CD4-positive, alpha-beta T cell (primary cell): ENCODE measurements around the gene ARHGEF17. TPM values are rescaled to one million over a fixed set of nuclear protein-coding genes. Genes with fewer than 3 reads are reported as not detected.

ENCODE experiments used
- ATAC-seq: fragments of 200-7000 bp; cut with Tn5 transposase; one replicate; pipeline ENCODE4 v1.10.0; 2022; ENCODE audit warnings: mild to moderate bottlenecking; ENCODE audit not compliant: poor library complexity
- CTCF ChIA-PET: fragments of 350-600 bp; sonication (Branson Sonifier 250); formaldehyde crosslinking; loops from one replicate; lab custom pipeline; 2021; ENCODE audit warnings: antibody characterized with exemption, inconsistent platforms; lab: Charles Lee
- POLR2A ChIA-PET: fragments of 350-600 bp; sonication (Branson Sonifier 250); formaldehyde crosslinking; loops from one replicate; lab custom pipeline; 2021; ENCODE audit warnings: antibody characterized with exemption, inconsistent platforms; lab: Charles Lee
- DNase-seq, 14 experiments: peaks; one replicate each; pipeline ENCODE4 v3.0.0-alpha.2; 2013 to 2020; ENCODE audit warnings: mixed read lengths in 2 of 14
- H3K27ac ChIP-seq, 2 donors: one replicate each; pipeline versions ENCODE4 v1.5.1 to v1.7.0; 2013; ENCODE audit warnings: low read length in 2 of 2, low read depth in 1 of 2, mild to moderate bottlenecking in 1 of 2
- H3K27me3 ChIP-seq, 2 experiments: 1 replicate in 1 of 2; 2 replicates in 1 of 2; pipeline versions ENCODE4 v1.6.1 to v1.7.0; 2013; ENCODE audit warnings: low read length in 2 of 2, control low read depth in 1 of 2, mild to moderate bottlenecking in 1 of 2, moderate library complexity in 1 of 2; ENCODE audit not compliant: insufficient read depth in 2 of 2, control insufficient read depth in 1 of 2
- H3K36me3 ChIP-seq: one replicate; pipeline ENCODE4 v1.6.1; 2013; ENCODE audit warnings: low read length, control low read depth; ENCODE audit not compliant: insufficient read depth
- H3K4me1 ChIP-seq: one replicate; pipeline ENCODE4 v1.6.1; 2013; ENCODE audit warnings: low read length, control low read depth; ENCODE audit not compliant: insufficient read depth
- H3K4me3 ChIP-seq: one replicate; pipeline ENCODE4 v1.5.1; 2013; ENCODE audit warnings: mild to moderate bottlenecking, low read length, moderate library complexity
- H3K9me3 ChIP-seq, 2 experiments: 1 replicate in 1 of 2; 2 replicates in 1 of 2; pipeline versions ENCODE4 v1.6.1 to v1.7.0; 2013; ENCODE audit warnings: low read length in 2 of 2, mild to moderate bottlenecking in 2 of 2, control low read depth in 1 of 2, moderate library complexity in 1 of 2; ENCODE audit not compliant: control insufficient read depth in 1 of 2, insufficient read depth in 1 of 2
- H3K27ac Mint-ChIP-seq: one replicate; pipeline ENCODE4 v1.8.0; 2020; ENCODE audit warnings: mixed read lengths
- H3K27me3 Mint-ChIP-seq: one replicate; pipeline ENCODE4 v1.8.0; 2021; ENCODE audit warnings: mixed read lengths
- H3K36me3 Mint-ChIP-seq: one replicate; pipeline ENCODE4 v1.8.0; 2021; ENCODE audit warnings: low read depth, mixed read lengths
- H3K4me1 Mint-ChIP-seq: one replicate; pipeline ENCODE4 v1.8.0; 2021; ENCODE audit warnings: low read depth, mixed read lengths
- H3K4me3 Mint-ChIP-seq: one replicate; pipeline ENCODE4 v1.8.0; 2020; ENCODE audit warnings: mild to moderate bottlenecking, mixed read lengths
- H3K9me3 Mint-ChIP-seq: one replicate; pipeline ENCODE4 v1.8.0; 2020; ENCODE audit warnings: mixed read lengths
- CTCF ChIP-seq: fragments of 200-600 bp; IDR thresholded peaks from one replicate; pipeline ENCODE4 v1.8.0; 2022; ENCODE audit warnings: antibody characterized with exemption, mild to moderate bottlenecking
- intact Hi-C, 2 experiments: fragments of 100-400 bp; cut with DNase I in 1 of 2; cut with micrococcal nuclease in 1 of 2; formaldehyde crosslinking; loops; one replicate each; pipeline versions ENCODE4 v1.15.1 to v1.9.0; 2023 to 2025; cut with DNase I, micrococcal nuclease
- total RNA-seq, 174 experiments: library from RNA in 2 of 174; stranded (reverse) in 2 of 174; gene quantifications; one replicate each; pipeline ENCODE4 v1.2.3 and lab custom pipeline; 2021 to 2026

The ARHGEF17 gene
- total RNA-seq, 2 experiments from 2014 or later: not detected

GRCh38 chr11:73314117-73314961 is 6.3 kb downstream of the ARHGEF17 start:
- no peaks in the 10 kb centered on the region for H3K36me3 Mint-ChIP-seq
- no peak for TF ChIP-seq CTCF
- H3K27me3 Mint-ChIP-seq: peaks cover 7% of the 10 kb centered on the region
- H3K4me3 ChIP-seq: no peak overlapping the region
- no peak overlapping the region for H3K27ac Mint-ChIP-seq
- DNase-seq: no peak
- POLR2A ChIA-PET: interaction anchor here (0.6 kb wide), 1 partner anchor 1250 kb away, joined by 3 read pairs; no protein-coding TSS in a partner anchor
- ATAC-seq: no peak
- H3K4me1 Mint-ChIP-seq: no peaks in the 10 kb centered on the region
- intact Hi-C loops: no loop called here
- peaks cover 2 to 4% of the 10 kb centered on the region in 2 experiments for H3K27me3 ChIP-seq
- H3K4me1 ChIP-seq: peaks cover 3% of the 10 kb centered on the region
- H3K36me3 ChIP-seq: no peaks in the 10 kb centered on the region
- no peaks in the 10 kb centered on the region for H3K9me3 ChIP-seq
- H3K4me3 Mint-ChIP-seq: no peak overlapping the region
- CTCF ChIA-PET: interaction anchor here (0.9 to 1.2 kb wide), 2 partner anchors 21 to 37 kb away, joined by 3 to 4 read pairs; no protein-coding TSS in a partner anchor
- no peak overlapping the region for H3K27ac ChIP-seq
- H3K9me3 Mint-ChIP-seq: no peaks in the 10 kb centered on the region

- Mint-ChIP-seq H3K9me3 (no peaks in the 10 kb centered on the region), H3K4me1 (no peaks in the 10 kb centered on the region), H3K27ac (no peak overlapping the region), H3K4me3 (no peak overlapping the region), H3K36me3 (no peaks in the 10 kb centered on the region), H3K27me3 (peaks cover 7% of the 10 kb centered on the region)
- TF ChIP-seq CTCF: no peak
- ATAC-seq: no peak
- no peaks in the 10 kb centered on the region for H3K36me3 ChIP-seq
- no peaks in the 10 kb centered on the region for H3K9me3 ChIP-seq
- H3K4me3 ChIP-seq: no peak overlapping the region
- no peak overlapping the region for H3K27ac ChIP-seq
- peaks cover 3% of the 10 kb centered on the region for H3K4me1 ChIP-seq
- DNase-seq: no peak
- ChIA-PET POLR2A (no interaction called here), CTCF (no interaction called here)
- H3K27me3 ChIP-seq: no peaks in the 10 kb centered on the region
- intact Hi-C loops: no loop called here
Observed at GRCh38 chr11:73315293-73316020, 7.4 kb downstream of the ARHGEF17 start.

GRCh38 chr11:73316422-73316821 is 8.3 kb downstream of the ARHGEF17 start:
- no peak overlapping the region for H3K4me3 Mint-ChIP-seq
- Histone ChIP-seq H3K36me3 (no peaks in the 10 kb centered on the region), H3K4me3 (no peak overlapping the region), H3K9me3 (no peaks in the 10 kb centered on the region), H3K27ac (no peak overlapping the region), H3K27me3 (no peaks in the 10 kb centered on the region), H3K4me1 (peaks cover 3% of the 10 kb centered on the region)
- H3K4me1 Mint-ChIP-seq: peaks cover under 1% of the 10 kb centered on the region
- intact Hi-C loops: no loop called here
- H3K9me3 Mint-ChIP-seq: no peaks in the 10 kb centered on the region
- no peak overlapping the region for H3K27ac Mint-ChIP-seq
- ATAC-seq: no peak
- ChIA-PET POLR2A (no interaction called here), CTCF (no interaction called here)
- peaks cover 7% of the 10 kb centered on the region for H3K27me3 Mint-ChIP-seq
- no peaks in the 10 kb centered on the region for H3K36me3 Mint-ChIP-seq
- TF ChIP-seq CTCF: no peak
- DNase-seq: no peak
